ENCODE results near the gene RAPGEF6. TPM values are rescaled to one million over a fixed set of nuclear protein-coding genes. Genes with fewer than 3 reads are reported as not detected.

The RAPGEF6 gene
- total RNA-seq, 1 donor from 2014 or later = 18.9 TPM

- H3K27ac Mint-ChIP-seq (ENCODE audit: unreplicated experiment) = no peak overlapping the region
- peaks cover 38% of the 10 kb centered on the region for H3K36me3 Mint-ChIP-seq (ENCODE audit: unreplicated experiment)
- TF ChIP-seq CTCF (IDR thresholded peaks at IDR 0.05) = no peak
- H3K4me1 Mint-ChIP-seq (ENCODE audit: unreplicated experiment) = no peaks in the 10 kb centered on the region
- no peak overlapping the region for H3K4me3 Mint-ChIP-seq (ENCODE audit: unreplicated experiment)
- H3K9me3 Mint-ChIP-seq (ENCODE audit: unreplicated experiment) = no peaks in the 10 kb centered on the region
- DNase-seq (ENCODE audit: extremely low spot score, unreplicated experiment) = no peak
- no peaks in the 10 kb centered on the region for H3K27me3 Mint-ChIP-seq (ENCODE audit: unreplicated experiment)
Observed at GRCh38 chr5:131430794-131431193, 204.2 kb downstream of the RAPGEF6 start.

GRCh38 chr5:131426011-131426410 is 209.0 kb downstream of the RAPGEF6 start:
- Mint-ChIP-seq H3K36me3 (ENCODE audit: unreplicated experiment) (peaks cover 20% of the 10 kb centered on the region), H3K9me3 (ENCODE audit: unreplicated experiment) (no peaks in the 10 kb centered on the region), H3K4me3 (ENCODE audit: unreplicated experiment) (no peak overlapping the region), H3K27me3 (ENCODE audit: unreplicated experiment) (no peaks in the 10 kb centered on the region), H3K4me1 (ENCODE audit: unreplicated experiment) (no peaks in the 10 kb centered on the region), H3K27ac (ENCODE audit: unreplicated experiment) (no peak overlapping the region)
- no peak for DNase-seq (ENCODE audit: extremely low spot score, unreplicated experiment)
- TF ChIP-seq CTCF (IDR thresholded peaks at IDR 0.05) = no peak

- Mint-ChIP-seq H3K27ac (ENCODE audit: unreplicated experiment) (no peak overlapping the region), H3K27me3 (ENCODE audit: unreplicated experiment) (no peaks in the 10 kb centered on the region), H3K9me3 (ENCODE audit: unreplicated experiment) (no peaks in the 10 kb centered on the region), H3K4me3 (ENCODE audit: unreplicated experiment) (no peak overlapping the region), H3K4me1 (ENCODE audit: unreplicated experiment) (no peaks in the 10 kb centered on the region), H3K36me3 (ENCODE audit: unreplicated experiment) (peaks cover 4% of the 10 kb centered on the region)
- peak; percentile 73 for TF ChIP-seq CTCF (IDR thresholded peaks at IDR 0.05)
- DNase-seq (ENCODE audit: extremely low spot score, unreplicated experiment) = no peak
Observed at GRCh38 chr5:131423056-131423455, 212.0 kb downstream of the RAPGEF6 start.

GRCh38 chr5:131419877-131420276 is 215.2 kb downstream of the RAPGEF6 start:
- Mint-ChIP-seq H3K27me3 (ENCODE audit: unreplicated experiment) (no peaks in the 10 kb centered on the region), H3K9me3 (ENCODE audit: unreplicated experiment) (no peaks in the 10 kb centered on the region), H3K4me3 (ENCODE audit: unreplicated experiment) (no peak overlapping the region), H3K4me1 (ENCODE audit: unreplicated experiment) (peaks cover 4% of the 10 kb centered on the region), H3K27ac (ENCODE audit: unreplicated experiment) (no peak overlapping the region), H3K36me3 (ENCODE audit: unreplicated experiment) (no peaks in the 10 kb centered on the region)
- DNase-seq (ENCODE audit: extremely low spot score, unreplicated experiment) = no peak
- TF ChIP-seq CTCF (IDR thresholded peaks at IDR 0.05) = no peak

GRCh38 chr5:131418846-131419245 is 216.2 kb downstream of the RAPGEF6 start:
- DNase-seq (ENCODE audit: extremely low spot score, unreplicated experiment) = no peak
- Mint-ChIP-seq H3K9me3 (ENCODE audit: unreplicated experiment) (no peaks in the 10 kb centered on the region), H3K36me3 (ENCODE audit: unreplicated experiment) (no peaks in the 10 kb centered on the region), H3K4me3 (ENCODE audit: unreplicated experiment) (no peak overlapping the region), H3K4me1 (ENCODE audit: unreplicated experiment) (peaks cover 8% of the 10 kb centered on the region), H3K27me3 (ENCODE audit: unreplicated experiment) (no peaks in the 10 kb centered on the region), H3K27ac (ENCODE audit: unreplicated experiment) (no peak overlapping the region)
- no peak for TF ChIP-seq CTCF (IDR thresholded peaks at IDR 0.05)

Measured in osteocyte (in vitro differentiated cells).